GM21528 (cell line): Measurements from ENCODE around the gene DENND2A.
"Not testable (repeated sequence)": the region's sequence is repeated elsewhere in the genome, so short reads cannot be mapped to it uniquely, and the experiment has no call there.

Experiments used
- ATAC-seq: cut with Tn5 transposase; IDR thresholded peaks from one replicate; pipeline ENCODE4 v1.9.1; 2021; ENCODE audit warnings: mild to moderate bottlenecking, moderate library complexity; ENCODE audit not compliant: unreplicated experiment, low FRiP score

DENND2A gene

GRCh38 chr7:140594131-140594691, 46.4 kb downstream of the DENND2A start:
- ATAC-seq, result no peak

- ATAC-seq, result no peak
Observed at GRCh38 chr7:140593672-140593982, 47.0 kb downstream of the DENND2A start.

- ATAC-seq, result no peak
Observed at GRCh38 chr7:140592964-140593671, 47.5 kb downstream of the DENND2A start.

- ATAC-seq, result no peak
Observed at GRCh38 chr7:140591180-140591902, 49.3 kb downstream of the DENND2A start.

GRCh38 chr7:140587243-140587642, 53.4 kb downstream of the DENND2A start:
- no peak for ATAC-seq

- no peak for ATAC-seq
Observed at GRCh38 chr7:140586516-140586915, 54.1 kb downstream of the DENND2A start.

- ATAC-seq, result no peak
Observed at GRCh38 chr7:140585333-140585732, 55.3 kb downstream of the DENND2A start.

GRCh38 chr7:140584195-140584851, 56.3 kb downstream of the DENND2A start:
- ATAC-seq, result no peak

- no peak for ATAC-seq
Observed at GRCh38 chr7:140581411-140581810, 59.2 kb downstream of the DENND2A start.

GRCh38 chr7:140577651-140578050, 63.0 kb downstream of the DENND2A start:
- no peak for ATAC-seq

GRCh38 chr7:140576589-140576988, 64.0 kb downstream of the DENND2A start:
- no peak for ATAC-seq

GRCh38 chr7:140571538-140572122, 69.0 kb downstream of the DENND2A start:
- no peak for ATAC-seq

- ATAC-seq, result no peak
Observed at GRCh38 chr7:140570120-140570519, 70.5 kb downstream of the DENND2A start.

GRCh38 chr7:140568021-140568813, 72.4 kb downstream of the DENND2A start:
- no peak for ATAC-seq

- not testable (repeated sequence) for ATAC-seq
Observed at GRCh38 chr7:140566186-140566585, 74.4 kb downstream of the DENND2A start.

- ATAC-seq, result not testable (repeated sequence)
Observed at GRCh38 chr7:140565761-140566160, 74.9 kb downstream of the DENND2A start.

- no peak for ATAC-seq
Observed at GRCh38 chr7:140564643-140565042, 76.0 kb downstream of the DENND2A start.

- ATAC-seq, result no peak
Observed at GRCh38 chr7:140562926-140563481, 77.6 kb downstream of the DENND2A start.

- no peak for ATAC-seq
Observed at GRCh38 chr7:140559410-140559809, 81.2 kb downstream of the DENND2A start.
